PC-3 (cell line): ENCODE results near the gene HAUS7. TPM values are rescaled to one million over a fixed set of nuclear protein-coding genes. Genes with fewer than 3 reads are reported as not detected.

Experiments
- ATAC-seq: fragments of 200-7000 bp; cut with Tn5 transposase; 2 replicates; pipeline ENCODE4 v1.9.1; 2020; ENCODE audit warnings: mild to moderate bottlenecking, moderate library complexity
- Bru-seq: library from RNA; stranded (reverse); fragments of 400-500 nt; gene quantifications from one replicate; lab custom pipeline; 2021; lab: Mats Ljungman, UMichigan
- BruChase-seq, 2 experiments: library from RNA; stranded (reverse); fragments of 400-500 nt; gene quantifications; one replicate each; lab custom pipeline; 2021; lab: Mats Ljungman, UMichigan
- BruUV-seq: library from RNA; stranded (reverse); fragments of 400-500 nt; replicated peaks from 2 replicates; lab custom pipeline; 2021; lab: Mats Ljungman, UMichigan
- CTCF ChIA-PET: fragments of 300-600 bp; sonication (Branson Sonifier 250); formaldehyde crosslinking; loops from one replicate; lab custom pipeline; 2022; ENCODE audit warnings: antibody characterized with exemption; lab: Charles Lee
- POLR2A ChIA-PET: fragments of 300-600 bp; sonication (Branson Sonifier 250); formaldehyde crosslinking; loops from one replicate; lab custom pipeline; 2022; ENCODE audit warnings: antibody characterized with exemption; ENCODE audit not compliant: unreplicated experiment; lab: Charles Lee
- DNase-seq: peaks from one replicate; pipeline ENCODE4 v3.0.0-alpha.2; 2015
- H2AFZ ChIP-seq: fragments of 300-600 bp; sonication (generic); 2 replicates; pipeline ENCODE4 v1.6.0; 2016; ENCODE audit warnings: antibody characterized with exemption, low read length
- H3F3A ChIP-seq: fragments of 300-600 bp; sonication (generic); one replicate; pipeline ENCODE4 v1.6.0; 2017; ENCODE audit warnings: antibody characterized with exemption, low read length, control low read depth, mild to moderate bottlenecking; ENCODE audit not compliant: unreplicated experiment
- H3K27ac ChIP-seq: fragments of 300-600 bp; sonication (generic); 2 replicates; pipeline ENCODE4 v1.5.1; 2016; ENCODE audit warnings: mild to moderate bottlenecking, low read length
- H3K27me3 ChIP-seq: fragments of 300-600 bp; sonication (generic); 2 replicates; pipeline ENCODE4 v1.6.1; 2016; ENCODE audit warnings: low read length, mixed read lengths
- H3K36me3 ChIP-seq: fragments of 300-600 bp; sonication (generic); 2 replicates; pipeline ENCODE4 v1.6.1; 2016; ENCODE audit warnings: low read depth, mixed run types, low read length, mixed read lengths
- H3K4me1 ChIP-seq: fragments of 300-600 bp; sonication (generic); 2 replicates; pipeline ENCODE4 v1.5.1; 2016; ENCODE audit warnings: low read length; ENCODE audit not compliant: insufficient read depth
- H3K4me2 ChIP-seq: fragments of 300-600 bp; sonication (generic); 2 replicates; pipeline ENCODE4 v1.6.0; 2016; ENCODE audit warnings: low read length
- H3K4me3 ChIP-seq: fragments of 300-600 bp; sonication (generic); 2 replicates; pipeline ENCODE4 v1.5.1; 2016; ENCODE audit warnings: mild to moderate bottlenecking, low read length, mixed read lengths
- H3K79me2 ChIP-seq: fragments of 300-600 bp; sonication (generic); 2 replicates; pipeline ENCODE4 v1.6.1; 2017; ENCODE audit warnings: low read length, mixed read lengths
- H3K9ac ChIP-seq: fragments of 300-600 bp; sonication (generic); 2 replicates; pipeline ENCODE4 v1.6.0; 2016; ENCODE audit warnings: mild to moderate bottlenecking, low read length
- H3K9me2 ChIP-seq: fragments of 300-600 bp; sonication (generic); replicated peaks from 2 replicates; pipeline ENCODE4 v1.6.1; 2016; ENCODE audit warnings: mixed run types, low read length, mixed read lengths
- H3K9me3 ChIP-seq: fragments of 300-600 bp; sonication (generic); 2 replicates; pipeline ENCODE4 v1.6.1; 2016; ENCODE audit warnings: low read length, mixed read lengths
- H4K20me1 ChIP-seq: fragments of 300-600 bp; sonication (generic); 2 replicates; pipeline ENCODE4 v1.6.1; 2016; ENCODE audit warnings: low read length, mixed read lengths
- CTCF ChIP-seq: fragments of 300-600 bp; sonication (generic); conservative IDR thresholded peaks from 2 replicates; pipeline ENCODE4 v1.5.1; 2017; ENCODE audit warnings: antibody characterized with exemption, low read depth, mild to moderate bottlenecking, low read length
- EZH2 ChIP-seq: fragments of 300-600 bp; sonication (generic); IDR thresholded peaks from one replicate; pipeline ENCODE4 v1.6.1; 2017; ENCODE audit warnings: antibody characterized with exemption, mild to moderate bottlenecking, low read length; ENCODE audit not compliant: unreplicated experiment
- EZH2phosphoT487 ChIP-seq: fragments of 300-600 bp; sonication (generic); IDR thresholded peaks from 2 replicates; pipeline ENCODE4 v1.6.1; 2018; ENCODE audit warnings: mild to moderate bottlenecking, antibody characterized with exemption, low read length, borderline replicate concordance
- intact Hi-C: fragments of 100-400 bp; cut with micrococcal nuclease; formaldehyde crosslinking; loops from 2 replicates; pipeline ENCODE4 v1.9.0; 2023
- long read RNA-seq: library from polyadenylated mRNA; unstranded; transcript quantifications from one replicate; pipeline ENCODE4 v2.0.0, GENCODE V29; 2021; ENCODE audit not compliant: unreplicated experiment
- total RNA-seq: library from RNA; depleted of rRNA; stranded (reverse); fragments of >200 nt; gene quantifications from 2 replicates; pipeline ENCODE4 v1.2.3, GENCODE V29; 2014; rRNA removed

HAUS7 gene
- total RNA-seq, result 34.1 and 46.0 TPM in 2 replicates
- Bru-seq, nascent RNA, result percentile 21 among the genes with signal in this experiment
- percentile 17 among the genes with signal in this experiment for BruChase-seq, experiment 1, labeled RNA remaining after a 6-hour chase
- percentile 20 among the genes with signal in this experiment for BruChase-seq, experiment 2, labeled RNA remaining after a 2-hour chase
- long read RNA-seq, transcript HAUS7-202 (10 exons, 1,363 nt), result major isoform, 10 of 13 reads
- long read RNA-seq, partial matches to known transcripts, result 0 of 13 reads
- long read RNA-seq, other reads (novel, unspliced or antisense), result 3 of 13 reads

GRCh38 chrX:153470411-153471363 is at the start of gene HAUS7:
Gene HAUS7, minus strand, starts transcription at chrX:153470576. Its CDS starts 19 bp downstream, at chrX:153470557.
- ChIA-PET CTCF (interaction anchor here (0.6 to 1.0 kb wide), 5 partner anchors 10 to 232 kb away, joined by 3 to 25 read pairs (median 4); no protein-coding TSS in a partner anchor), POLR2A (interaction anchor here (0.6 to 0.7 kb wide), 3 partner anchors 22 to 233 kb away, joined by 4 to 16 read pairs (median 9); no protein-coding TSS in a partner anchor)
- peak within 1 kb of the TSS; percentile 97 for H3K4me2 ChIP-seq
- no peaks in the 10 kb centered on the region for H3K9me3 ChIP-seq
- BruUV-seq, result no TSS peak
- no peaks in the 10 kb centered on the region for H3K27me3 ChIP-seq
- no peaks in the 10 kb centered on the region for H3K36me3 ChIP-seq
- H4K20me1 ChIP-seq, result no peaks in the 10 kb centered on the region
- no peaks in the 10 kb centered on the region for H3F3A ChIP-seq
- peak within 1 kb of the TSS; percentile 82 for H2AFZ ChIP-seq
- H3K9ac ChIP-seq, result peak within 1 kb of the TSS; percentile 95
- ATAC-seq (peak; percentile 85), DNase-seq (peak; percentile 87)
- no peaks in the 10 kb centered on the region; the same call in 1 of the 2 replicates for H3K4me1 ChIP-seq
- no peaks in the 10 kb centered on the region for H3K9me2 ChIP-seq
- H3K79me2 ChIP-seq, result peaks cover 27% of the 10 kb centered on the region
- intact Hi-C loops, result loop anchor here (2.0 kb wide), 1 partner anchor 36 kb away; no protein-coding TSS in a partner anchor
- TF ChIP-seq CTCF (peak; percentile 77), EZH2phosphoT487 (no peak)
- H3K27ac ChIP-seq, result no peak within 1 kb of the TSS
- peak within 1 kb of the TSS; percentile 95 for H3K4me3 ChIP-seq

GRCh38 chrX:153519569-153520286 is 49.4 kb upstream of the HAUS7 start:
- Histone ChIP-seq H3K27me3 (peaks cover 9% of the 10 kb centered on the region; the same call in 1 of the 2 replicates), H3K27ac (no peak overlapping the region), H3K9me3 (no peaks in the 10 kb centered on the region), H3K4me1 (no peaks in the 10 kb centered on the region), H4K20me1 (no peaks in the 10 kb centered on the region), H3K79me2 (no peaks in the 10 kb centered on the region), H3K4me2 (0 out of 2 replicates have a peak overlapping the region, but pooled peaks have one; percentile 19), H3K4me3 (no peak overlapping the region), H2AFZ (no peak overlapping the region), H3K9ac (no peak overlapping the region), H3F3A (no peaks in the 10 kb centered on the region), H3K36me3 (no peaks in the 10 kb centered on the region), H3K9me2 (no peaks in the 10 kb centered on the region)
- DNase-seq, result peak; percentile 23
- no peak for TF ChIP-seq CTCF
- TF ChIP-seq EZH2phosphoT487, result no peak
- TF ChIP-seq EZH2, result no peak
- POLR2A ChIA-PET, result no interaction called here
- BruUV-seq, result no TSS peak
- CTCF ChIA-PET, result interaction anchor here (0.6 kb wide), 1 partner anchor 35 kb away, joined by 4 read pairs; no protein-coding TSS in a partner anchor
- peak; percentile 33; the same call in 1 of the 2 replicates for ATAC-seq
- intact Hi-C loops, result no loop called here
